Kidney epithelial cell (primary cell): ENCODE measurements around the gene RABGAP1L. TPM values are rescaled to one million over a fixed set of nuclear protein-coding genes. Genes with fewer than 3 reads are reported as not detected.

Experiments used
- DNase-seq: peaks from one replicate; pipeline ENCODE4 v3.0.0-alpha.2; 2010; ENCODE audit warnings: low read depth
- H3K27me3 ChIP-seq: 2 replicates; pipeline ENCODE4 v1.6.0; 2011; ENCODE audit warnings: low read length; ENCODE audit not compliant: control insufficient read depth, insufficient read depth
- H3K36me3 ChIP-seq: 2 replicates; pipeline ENCODE4 v1.5.1; 2011; ENCODE audit warnings: low read length; ENCODE audit not compliant: control insufficient read depth, insufficient read depth
- H3K4me3 ChIP-seq: 2 replicates; pipeline ENCODE4 v1.5.1; 2011; ENCODE audit warnings: low read depth, mild to moderate bottlenecking, control low read depth, low read length
- total RNA-seq: library from RNA; depleted of rRNA; stranded (reverse); fragments of >200 nt; gene quantifications from 2 replicates; pipeline ENCODE4 v1.2.3, GENCODE V29; 2015
- TF ChIP-seq, protein P1 (sequence below): IDR thresholded peaks from 2 replicates; pipeline ENCODE4 v1.5.1; 2011; ENCODE audit warnings: mild to moderate bottlenecking, moderate library complexity, low read length, control low read depth, inconsistent platforms; ENCODE audit not compliant: insufficient read depth, poor library complexity, severe bottlenecking

RABGAP1L gene
- total RNA-seq, 1 donor from 2014 or later: 22.1 TPM

- TF ChIP-seq, protein P1, sequence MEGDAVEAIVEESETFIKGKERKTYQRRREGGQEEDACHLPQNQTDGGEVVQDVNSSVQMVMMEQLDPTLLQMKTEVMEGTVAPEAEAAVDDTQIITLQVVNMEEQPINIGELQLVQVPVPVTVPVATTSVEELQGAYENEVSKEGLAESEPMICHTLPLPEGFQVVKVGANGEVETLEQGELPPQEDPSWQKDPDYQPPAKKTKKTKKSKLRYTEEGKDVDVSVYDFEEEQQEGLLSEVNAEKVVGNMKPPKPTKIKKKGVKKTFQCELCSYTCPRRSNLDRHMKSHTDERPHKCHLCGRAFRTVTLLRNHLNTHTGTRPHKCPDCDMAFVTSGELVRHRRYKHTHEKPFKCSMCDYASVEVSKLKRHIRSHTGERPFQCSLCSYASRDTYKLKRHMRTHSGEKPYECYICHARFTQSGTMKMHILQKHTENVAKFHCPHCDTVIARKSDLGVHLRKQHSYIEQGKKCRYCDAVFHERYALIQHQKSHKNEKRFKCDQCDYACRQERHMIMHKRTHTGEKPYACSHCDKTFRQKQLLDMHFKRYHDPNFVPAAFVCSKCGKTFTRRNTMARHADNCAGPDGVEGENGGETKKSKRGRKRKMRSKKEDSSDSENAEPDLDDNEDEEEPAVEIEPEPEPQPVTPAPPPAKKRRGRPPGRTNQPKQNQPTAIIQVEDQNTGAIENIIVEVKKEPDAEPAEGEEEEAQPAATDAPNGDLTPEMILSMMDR: no peak
- H3K36me3 ChIP-seq: no peaks in the 10 kb centered on the region
- H3K4me3 ChIP-seq: no peak overlapping the region
- no peak for DNase-seq
- no peaks in the 10 kb centered on the region for H3K27me3 ChIP-seq
Observed at GRCh38 chr1:174445817-174446216, 286.5 kb downstream of the RABGAP1L start.

- Histone ChIP-seq H3K4me3 (no peak within 1 kb of the TSS), H3K36me3 (no peaks in the 10 kb centered on the region), H3K27me3 (no peaks in the 10 kb centered on the region)
- DNase-seq: no peak
- TF ChIP-seq, protein P1: no peak
Observed at GRCh38 chr1:174447866-174448530, 288.7 kb downstream of the RABGAP1L start, which contains the start of gene GPR52. Gene GPR52 (plus strand): TSS chr1:174447964. CDS start chr1:174448112, 148 bp downstream.

GRCh38 chr1:174448531-174448883, 289.2 kb downstream of the RABGAP1L start:
- no peak overlapping the region for H3K4me3 ChIP-seq
- TF ChIP-seq, protein P1: no peak
- H3K27me3 ChIP-seq: no peaks in the 10 kb centered on the region
- no peak for DNase-seq
- no peaks in the 10 kb centered on the region for H3K36me3 ChIP-seq

GRCh38 chr1:174448974-174449373, 289.7 kb downstream of the RABGAP1L start:
- TF ChIP-seq, protein P1: no peak
- Histone ChIP-seq H3K36me3 (no peaks in the 10 kb centered on the region), H3K4me3 (no peak overlapping the region), H3K27me3 (no peaks in the 10 kb centered on the region)
- DNase-seq: no peak

- DNase-seq: no peak
- TF ChIP-seq, protein P1: no peak
- Histone ChIP-seq H3K27me3 (no peaks in the 10 kb centered on the region), H3K4me3 (no peak overlapping the region), H3K36me3 (no peaks in the 10 kb centered on the region)
Observed at GRCh38 chr1:174451408-174451807, 292.1 kb downstream of the RABGAP1L start.

DNA sequence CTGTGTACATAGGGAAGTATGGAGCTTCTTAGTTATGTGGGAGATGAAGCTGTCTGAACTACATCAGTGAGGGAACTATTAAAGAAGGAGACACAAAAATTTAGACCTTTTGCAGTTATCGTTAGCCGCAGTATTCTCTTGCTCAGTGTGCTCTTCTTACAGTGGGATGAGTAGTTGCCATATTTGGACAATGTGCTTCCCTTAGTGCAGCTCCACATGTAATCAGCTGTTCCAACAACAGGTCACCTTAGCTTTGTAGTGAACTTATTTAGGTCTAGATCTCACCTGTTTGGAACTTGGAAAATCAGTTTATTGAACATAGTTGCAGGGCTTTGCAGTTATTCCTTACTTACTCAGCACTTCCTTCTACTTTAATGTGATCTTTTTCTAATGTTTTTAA, 306.5 kb downstream of the RABGAP1L start:
- TF ChIP-seq, protein P1: no peak
- no peak overlapping the region for H3K4me3 ChIP-seq
- H3K27me3 ChIP-seq: no peaks in the 10 kb centered on the region
- DNase-seq: no peak
- H3K36me3 ChIP-seq: no peaks in the 10 kb centered on the region
